ENCODE measurements around the gene RFESD. TPM values are rescaled to one million over a fixed set of nuclear protein-coding genes. Genes with fewer than 3 reads are reported as not detected.

RFESD gene
- total RNA-seq = 1.2 and 1.9 TPM in 2 replicates
- 2.2 TPM for polyA plus RNA-seq (2012)

GRCh38 chr5:95646569-95647431, at the start of gene RFESD:
Gene RFESD, plus strand, starts transcription at chr5:95646777. Its CDS starts 5,495 bp downstream, at chr5:95652272.
- peak; percentile 98 for DNase-seq (ENCODE audit: low read depth)

- DNase-seq (ENCODE audit: low read depth) = no peak
Observed at GRCh38 chr5:95599252-95599651, 47.3 kb upstream of the RFESD start.

- no peak for DNase-seq (ENCODE audit: low read depth)
Observed at GRCh38 chr5:95600557-95600956, 46.0 kb upstream of the RFESD start.

GRCh38 chr5:95605786-95606185, 40.8 kb upstream of the RFESD start:
- no peak for DNase-seq (ENCODE audit: low read depth)

- DNase-seq (ENCODE audit: low read depth) = no peak
Observed at GRCh38 chr5:95606419-95606818, 40.2 kb upstream of the RFESD start.

- no peak for DNase-seq (ENCODE audit: low read depth)
Observed at GRCh38 chr5:95609711-95610110, 36.9 kb upstream of the RFESD start.

GRCh38 chr5:95610546-95610945, 36.0 kb upstream of the RFESD start:
- DNase-seq (ENCODE audit: low read depth) = no peak

GRCh38 chr5:95611396-95611795, 35.2 kb upstream of the RFESD start:
- no peak for DNase-seq (ENCODE audit: low read depth)

GRCh38 chr5:95613514-95613913, 33.1 kb upstream of the RFESD start:
- no peak for DNase-seq (ENCODE audit: low read depth)

- DNase-seq (ENCODE audit: low read depth) = no peak
Observed at GRCh38 chr5:95615164-95615467, 31.5 kb upstream of the RFESD start.

GRCh38 chr5:95617057-95617456, 29.5 kb upstream of the RFESD start:
- peak; percentile 37 for DNase-seq (ENCODE audit: low read depth)

- DNase-seq (ENCODE audit: low read depth) = no peak
Observed at GRCh38 chr5:95619096-95619495, 27.5 kb upstream of the RFESD start.

GRCh38 chr5:95619514-95620029, 27.0 kb upstream of the RFESD start:
- DNase-seq (ENCODE audit: low read depth) = no peak

- DNase-seq (ENCODE audit: low read depth) = peak; percentile 81
Observed at GRCh38 chr5:95620030-95620869, 26.3 kb upstream of the RFESD start, which contains the start of gene GPR150. Gene GPR150, plus strand, starts transcription at chr5:95620087. Its CDS starts 189 bp downstream, at chr5:95620276.

- DNase-seq (ENCODE audit: low read depth) = peak; percentile 39
Observed at GRCh38 chr5:95620870-95621838, 25.4 kb upstream of the RFESD start.

- no peak for DNase-seq (ENCODE audit: low read depth)
Observed at GRCh38 chr5:95621839-95622629, 24.5 kb upstream of the RFESD start.

- no peak for DNase-seq (ENCODE audit: low read depth)
Observed at GRCh38 chr5:95623706-95624105, 22.9 kb upstream of the RFESD start.

- no peak for DNase-seq (ENCODE audit: low read depth)
Observed at GRCh38 chr5:95624368-95624767, 22.2 kb upstream of the RFESD start.

GRCh38 chr5:95626701-95627100, 19.9 kb upstream of the RFESD start:
- DNase-seq (ENCODE audit: low read depth) = no peak
